Liver (tissue), 9 donors: ENCODE results near the gene POLDIP2. TPM values are rescaled to one million over a fixed set of nuclear protein-coding genes. Genes with fewer than 3 reads are reported as not detected.

Source experiments
- DNase-seq: peaks from one replicate; pipeline ENCODE4 v3.0.0-alpha.2; 2017; ENCODE audit warnings: low spot score
- H3K27ac ChIP-seq, 2 donors: one replicate each; pipeline ENCODE4 v1.7.0; 2013; ENCODE audit warnings: inconsistent platforms in 2 of 2, low read length in 2 of 2, control low read depth in 1 of 2, low read depth in 1 of 2, mild to moderate bottlenecking in 1 of 2
- H3K27me3 ChIP-seq, 4 donors: one replicate each; pipeline versions ENCODE4 v1.6.1 to v1.7.0; 2013; ENCODE audit warnings: low read length in 3 of 4, inconsistent platforms in 1 of 4, mild to moderate bottlenecking in 1 of 4, moderate library complexity in 1 of 4; ENCODE audit not compliant: control insufficient read depth in 4 of 4, insufficient read depth in 4 of 4
- H3K36me3 ChIP-seq, 4 donors: one replicate each; pipeline versions ENCODE4 v1.6.1 to v1.7.0; 2013; ENCODE audit warnings: low read length in 3 of 4, mild to moderate bottlenecking in 3 of 4, low read depth in 1 of 4, moderate library complexity in 1 of 4; ENCODE audit not compliant: control insufficient read depth in 4 of 4, insufficient read depth in 3 of 4
- H3K4me1 ChIP-seq, 4 donors: one replicate each; pipeline versions ENCODE4 v1.6.1 to v1.7.0; 2013; ENCODE audit warnings: low read length in 3 of 4, mild to moderate bottlenecking in 3 of 4, moderate library complexity in 1 of 4; ENCODE audit not compliant: control insufficient read depth in 4 of 4, insufficient read depth in 4 of 4
- H3K4me3 ChIP-seq, 3 donors: one replicate each; pipeline versions ENCODE4 v1.6.1 to v1.7.0; 2013; ENCODE audit warnings: low read length in 3 of 3, control low read depth in 1 of 3, low read depth in 1 of 3, mild to moderate bottlenecking in 1 of 3
- H3K9ac ChIP-seq, 2 donors: one replicate each; pipeline ENCODE4 v1.7.0; 2013; ENCODE audit warnings: low read length in 2 of 2, mild to moderate bottlenecking in 2 of 2, moderate library complexity in 2 of 2, control low read depth in 1 of 2, low read depth in 1 of 2
- H3K9me3 ChIP-seq, 4 donors: one replicate each; pipeline versions ENCODE4 v1.6.1 to v1.7.0; 2013; ENCODE audit warnings: low read length in 3 of 4; ENCODE audit not compliant: control insufficient read depth in 4 of 4
- ATF3 ChIP-seq: IDR thresholded peaks from 2 replicates; pipeline ENCODE4 v1.6.1; 2016; ENCODE audit warnings: antibody characterized with exemption
- FOXA2 ChIP-seq: IDR thresholded peaks from 2 replicates; pipeline ENCODE4 v1.6.1; 2016; ENCODE audit warnings: antibody characterized with exemption
- GABPA ChIP-seq, 2 donors: IDR thresholded peaks in 1 of 2; conservative IDR thresholded peaks in 1 of 2; 2 replicates each; pipeline ENCODE4 v1.6.1; 2016; ENCODE audit warnings: antibody characterized with exemption in 2 of 2, mild to moderate bottlenecking in 1 of 2, moderate library complexity in 1 of 2
- HNF4G ChIP-seq: IDR thresholded peaks from 2 replicates; pipeline ENCODE4 v1.6.1; 2016; ENCODE audit warnings: antibody characterized with exemption
- JUND ChIP-seq, 2 donors: IDR thresholded peaks; 2 replicates each; pipeline ENCODE4 v1.6.1; 2016; ENCODE audit warnings: antibody characterized with exemption in 2 of 2
- MAX ChIP-seq: IDR thresholded peaks from 2 replicates; pipeline ENCODE4 v1.6.1; 2016; ENCODE audit warnings: antibody characterized with exemption
- NR2F2 ChIP-seq: IDR thresholded peaks from 2 replicates; pipeline ENCODE4 v1.6.1; 2016; ENCODE audit warnings: antibody characterized with exemption
- RAD21 ChIP-seq, 2 donors: IDR thresholded peaks; 2 replicates each; pipeline ENCODE4 v1.6.1; 2016; ENCODE audit warnings: antibody characterized with exemption in 2 of 2, mild to moderate bottlenecking in 2 of 2
- REST ChIP-seq: IDR thresholded peaks from 2 replicates; pipeline ENCODE4 v1.6.1; 2016; ENCODE audit warnings: antibody characterized with exemption, mild to moderate bottlenecking
- RXRA ChIP-seq, 2 donors: IDR thresholded peaks; 2 replicates each; pipeline ENCODE4 v1.6.1; 2017 to 2018; ENCODE audit warnings: antibody characterized with exemption in 2 of 2, mild to moderate bottlenecking in 1 of 2
- TAF1 ChIP-seq: conservative IDR thresholded peaks from 2 replicates; pipeline ENCODE4 v1.6.1; 2016; ENCODE audit warnings: antibody characterized with exemption, mild to moderate bottlenecking
- YY1 ChIP-seq: IDR thresholded peaks from 2 replicates; pipeline ENCODE4 v1.6.1; 2016; ENCODE audit warnings: antibody characterized with exemption, mild to moderate bottlenecking
- WGBS: extraction: QIAGEN DNeasy Blood & Tissue Kit; methylation state at CpG from one replicate; pipeline ENCODE4 v1.1.7; 2013; 5-methylcytosine and 5-hydroxymethylcytosine counted together
- polyA plus RNA-seq, 2 donors: library from polyadenylated mRNA; stranded (reverse) in 1 of 2; unstranded in 1 of 2; fragments of 200-250 nt in 1 of 2; fragments of >200 nt in 1 of 2; fragmentation: Nextera tagmentation in 1 of 2; extraction: Ambion mirVana in 1 of 2; gene quantifications; one replicate each; pipeline versions ENCODE4 v1.2.1 to v1.2.3, GENCODE V29; 2013 to 2015
- total RNA-seq, 2 donors: library from RNA; depleted of rRNA; stranded (reverse); fragments of >200 nt; gene quantifications; one replicate each; pipeline ENCODE4 v1.2.3, GENCODE V29; 2014
- TF ChIP-seq, protein P1 (sequence below): IDR thresholded peaks from 2 replicates; pipeline ENCODE4 v1.6.1; 2016; ENCODE audit warnings: antibody characterized with exemption
- TF ChIP-seq, protein P2 (sequence below): fragments of 150-350 bp; IDR thresholded peaks from 2 replicates; pipeline ENCODE4 v1.5.1; 2017; ENCODE audit warnings: improper control_type of control experiment, low read depth, low read length; ENCODE audit not compliant: missing input control
- donor health status: healthy.
- donor health status: healthy.
- donor health status: healthy.
- donor health status: healthy.
- donor health status: healthy.

POLDIP2 gene
- total and polyA plus RNA-seq, 4 donors: 65.5 to 150 (median 104) TPM

DNA sequence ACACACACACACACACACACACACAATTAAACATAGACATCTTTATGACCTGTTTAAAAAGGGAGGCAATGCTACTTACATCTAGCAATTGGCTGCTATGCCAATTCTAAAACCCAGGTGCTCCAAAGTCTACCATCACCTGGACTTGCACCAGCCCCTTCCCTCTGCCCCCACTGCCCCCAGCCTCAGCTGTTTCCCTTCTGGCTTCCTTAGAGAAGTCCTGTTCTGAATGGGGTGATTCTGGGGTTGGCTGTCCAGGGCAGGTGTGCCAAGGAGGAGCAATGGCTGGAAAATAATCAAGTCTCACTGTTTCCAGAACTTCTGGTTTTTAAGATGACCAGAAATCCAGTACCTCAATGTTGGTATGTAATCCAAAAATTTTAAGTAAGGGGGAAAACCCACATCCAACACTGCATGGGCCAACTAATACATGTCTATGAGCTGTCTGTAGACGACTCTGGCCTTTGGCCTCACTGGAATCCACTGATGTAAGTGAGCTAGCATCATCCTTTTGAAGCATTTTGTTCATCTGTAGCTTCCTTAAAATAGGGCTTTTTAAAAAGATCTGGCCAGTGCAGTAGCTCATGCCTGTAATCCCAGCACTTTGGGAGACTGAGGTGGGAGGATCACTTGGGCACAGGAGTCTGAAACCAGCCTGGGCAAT lies 24.1 kb downstream of the POLDIP2 start:
- WGBS: 84% methylated on average over 1 of the region's 1 CpG
- Histone ChIP-seq H3K36me3 (peaks cover 0 to 16% (median 7%) of the 10 kb centered on the region in 4 donors), H3K4me3 (no peak overlapping the region), H3K27me3 (no peaks in the 10 kb centered on the region), H3K9me3 (no peaks in the 10 kb centered on the region), H3K27ac (no peak overlapping the region), H3K9ac (no peak overlapping the region), H3K4me1 (peaks cover 4 to 37% (median 35%) of the 10 kb centered on the region in 4 donors)
- TF ChIP-seq RXRA (IDR thresholded peaks at IDR 0.05): no peak
- TF ChIP-seq REST: no peak
- no peak for TF ChIP-seq YY1
- no peak for TF ChIP-seq ATF3
- TF ChIP-seq JUND (IDR thresholded peaks at IDR 0.05): no peak
- TF ChIP-seq, protein P1, sequence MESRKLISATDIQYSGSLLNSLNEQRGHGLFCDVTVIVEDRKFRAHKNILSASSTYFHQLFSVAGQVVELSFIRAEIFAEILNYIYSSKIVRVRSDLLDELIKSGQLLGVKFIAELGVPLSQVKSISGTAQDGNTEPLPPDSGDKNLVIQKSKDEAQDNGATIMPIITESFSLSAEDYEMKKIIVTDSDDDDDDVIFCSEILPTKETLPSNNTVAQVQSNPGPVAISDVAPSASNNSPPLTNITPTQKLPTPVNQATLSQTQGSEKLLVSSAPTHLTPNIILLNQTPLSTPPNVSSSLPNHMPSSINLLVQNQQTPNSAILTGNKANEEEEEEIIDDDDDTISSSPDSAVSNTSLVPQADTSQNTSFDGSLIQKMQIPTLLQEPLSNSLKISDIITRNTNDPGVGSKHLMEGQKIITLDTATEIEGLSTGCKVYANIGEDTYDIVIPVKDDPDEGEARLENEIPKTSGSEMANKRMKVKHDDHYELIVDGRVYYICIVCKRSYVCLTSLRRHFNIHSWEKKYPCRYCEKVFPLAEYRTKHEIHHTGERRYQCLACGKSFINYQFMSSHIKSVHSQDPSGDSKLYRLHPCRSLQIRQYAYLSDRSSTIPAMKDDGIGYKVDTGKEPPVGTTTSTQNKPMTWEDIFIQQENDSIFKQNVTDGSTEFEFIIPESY: no peak
- no peak for TF ChIP-seq HNF4G
- no peak for TF ChIP-seq MAX
- TF ChIP-seq GABPA (IDR thresholded peaks at IDR 0.05 in 1 of 2, conservative IDR thresholded peaks at IDR 0.05 in 1 of 2): no peak
- TF ChIP-seq FOXA2: no peak
- no peak for TF ChIP-seq TAF1
- DNase-seq: no peak

DNA sequence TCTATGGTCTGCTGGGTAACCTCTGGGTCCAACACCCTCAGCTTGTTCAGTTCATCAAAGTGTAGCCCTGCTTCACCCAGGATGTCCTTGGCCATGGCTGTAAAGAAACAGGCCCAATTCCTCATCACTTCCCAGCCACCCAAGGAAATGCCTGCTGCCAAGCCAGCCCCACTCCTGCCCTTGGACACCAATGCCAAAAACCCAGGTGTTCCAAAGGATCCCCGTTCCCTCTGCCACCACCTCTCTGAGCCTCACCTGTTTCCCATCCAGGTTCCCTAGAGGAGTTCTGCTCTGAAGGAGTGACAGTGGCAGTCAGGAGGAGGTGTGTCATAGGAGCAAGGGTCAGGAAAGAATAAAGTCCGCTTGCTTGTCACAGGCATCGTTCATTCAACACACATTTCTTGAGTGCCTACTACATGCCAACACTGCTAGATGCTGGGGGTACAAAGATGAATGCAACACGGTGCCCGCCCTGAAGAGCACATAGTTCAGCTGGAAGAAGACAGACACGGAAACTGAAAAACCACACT lies 25.4 kb downstream of the POLDIP2 start:
- H3K9me3 ChIP-seq: no peaks in the 10 kb centered on the region
- peaks cover 0 to 25% (median 22%) of the 10 kb centered on the region in 4 donors for H3K4me1 ChIP-seq
- TF ChIP-seq RAD21 (IDR thresholded peaks at IDR 0.05): no peak
- no peak for TF ChIP-seq NR2F2
- TF ChIP-seq, protein P2, sequence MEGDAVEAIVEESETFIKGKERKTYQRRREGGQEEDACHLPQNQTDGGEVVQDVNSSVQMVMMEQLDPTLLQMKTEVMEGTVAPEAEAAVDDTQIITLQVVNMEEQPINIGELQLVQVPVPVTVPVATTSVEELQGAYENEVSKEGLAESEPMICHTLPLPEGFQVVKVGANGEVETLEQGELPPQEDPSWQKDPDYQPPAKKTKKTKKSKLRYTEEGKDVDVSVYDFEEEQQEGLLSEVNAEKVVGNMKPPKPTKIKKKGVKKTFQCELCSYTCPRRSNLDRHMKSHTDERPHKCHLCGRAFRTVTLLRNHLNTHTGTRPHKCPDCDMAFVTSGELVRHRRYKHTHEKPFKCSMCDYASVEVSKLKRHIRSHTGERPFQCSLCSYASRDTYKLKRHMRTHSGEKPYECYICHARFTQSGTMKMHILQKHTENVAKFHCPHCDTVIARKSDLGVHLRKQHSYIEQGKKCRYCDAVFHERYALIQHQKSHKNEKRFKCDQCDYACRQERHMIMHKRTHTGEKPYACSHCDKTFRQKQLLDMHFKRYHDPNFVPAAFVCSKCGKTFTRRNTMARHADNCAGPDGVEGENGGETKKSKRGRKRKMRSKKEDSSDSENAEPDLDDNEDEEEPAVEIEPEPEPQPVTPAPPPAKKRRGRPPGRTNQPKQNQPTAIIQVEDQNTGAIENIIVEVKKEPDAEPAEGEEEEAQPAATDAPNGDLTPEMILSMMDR: no peak
- no peak for TF ChIP-seq FOXA2
- no peak for TF ChIP-seq GABPA (IDR thresholded peaks at IDR 0.05 in 1 of 2, conservative IDR thresholded peaks at IDR 0.05 in 1 of 2)
- TF ChIP-seq JUND (IDR thresholded peaks at IDR 0.05): no peak
- no peaks in the 10 kb centered on the region for H3K27me3 ChIP-seq
- H3K4me3 ChIP-seq: no peak overlapping the region
- H3K9ac ChIP-seq: no peak overlapping the region
- WGBS: 85% methylated on average over 6 of the region's 6 CpGs
- no peak for DNase-seq
- no peak overlapping the region for H3K27ac ChIP-seq
- peaks cover 0 to 27% (median 13%) of the 10 kb centered on the region in 4 donors for H3K36me3 ChIP-seq
